Spleen (tissue), 11 donors: Measurements from ENCODE around the gene TCF7L1. TPM values are rescaled to one million over a fixed set of nuclear protein-coding genes. Genes with fewer than 3 reads are reported as not detected.

Experiments
- DNase-seq: peaks from one replicate; pipeline ENCODE4 v3.0.0-alpha.2; 2020
- H3K27ac ChIP-seq, 8 donors: fragments of 200-600 bp; sonication (generic) in 7 of 8; 1 replicate in 4 of 8; 2 replicates in 4 of 8; pipeline versions ENCODE4 v1.5.0 to v1.8.0; 2016 to 2021; ENCODE audit warnings: inconsistent platforms in 4 of 8, mild to moderate bottlenecking in 4 of 8, moderate library complexity in 1 of 8
- H3K27me3 ChIP-seq, 7 donors: fragments of 200-600 bp; sonication (generic) in 6 of 7; replicated peaks in 1 of 7; 1 replicate in 4 of 7; 2 replicates in 3 of 7; pipeline versions ENCODE4 v1.5.0 to v1.8.0; 2016 to 2021; ENCODE audit warnings: inconsistent platforms in 3 of 7, mild to moderate bottlenecking in 1 of 7
- H3K36me3 ChIP-seq, 6 donors: fragments of 200-600 bp; sonication (generic) in 5 of 6; 1 replicate in 4 of 6; 2 replicates in 2 of 6; pipeline versions ENCODE4 v1.5.0 to v1.8.0; 2016 to 2021; ENCODE audit warnings: inconsistent platforms in 2 of 6
- H3K4me1 ChIP-seq, 6 donors: fragments of 200-600 bp; sonication (generic) in 5 of 6; 1 replicate in 3 of 6; 2 replicates in 3 of 6; pipeline versions ENCODE4 v1.5.0 to v1.8.0; 2016 to 2021; ENCODE audit warnings: inconsistent platforms in 3 of 6
- H3K4me3 ChIP-seq, 8 donors: fragments of 200-600 bp; sonication (generic) in 7 of 8; 1 replicate in 4 of 8; 2 replicates in 4 of 8; pipeline versions ENCODE4 v1.5.0 to v1.8.0; 2016 to 2021; ENCODE audit warnings: inconsistent platforms in 4 of 8, mild to moderate bottlenecking in 4 of 8, moderate library complexity in 2 of 8
- H3K9me3 ChIP-seq, 8 donors: fragments of 200-600 bp; sonication (generic) in 7 of 8; 1 replicate in 4 of 8; 2 replicates in 4 of 8; pipeline versions ENCODE4 v1.5.0 to v1.8.0; 2016 to 2021; ENCODE audit warnings: inconsistent platforms in 4 of 8
- POLR2A ChIP-seq, 3 donors: fragments of 450-650 bp; IDR thresholded peaks; one replicate each; pipeline ENCODE4 v1.5.1; 2017; ENCODE audit warnings: antibody characterized with exemption in 3 of 3, mild to moderate bottlenecking in 1 of 3
- POLR2AphosphoS5 ChIP-seq, 3 donors: sonication (generic); formaldehyde crosslinking; IDR thresholded peaks; one replicate each; pipeline ENCODE4 v1.5.1; 2017; ENCODE audit warnings: antibody characterized with exemption in 3 of 3
- WGBS, 5 donors: extraction: QIAGEN DNeasy Blood & Tissue Kit in 3 of 5; methylation state at CpG; one replicate each; pipeline versions ENCODE4 v1.1.5 to v1.1.7; 2013 to 2018; 5-methylcytosine and 5-hydroxymethylcytosine counted together
- intact Hi-C: fragments of 100-400 bp; cut with DNase I; formaldehyde crosslinking; loops from one replicate; pipeline ENCODE4 v1.15.0; 2023; ENCODE audit warnings: low total_unique reads
- polyA plus RNA-seq, 3 donors: library from polyadenylated mRNA; stranded (reverse); fragments of 200-250 nt; gene quantifications; one replicate each; pipeline ENCODE4 v1.2.1, GENCODE V29; 2013
- total RNA-seq, 7 donors: library from RNA; depleted of rRNA in 3 of 7; stranded (reverse); fragments of >200 nt in 3 of 7; fragmentation: NEBNext Ultra II Directional in 4 of 7; extraction: Animal tissue kit (Norgen Biotek cat#: 25700) in 4 of 7; gene quantifications; one replicate each; pipeline versions ENCODE4 v1.1.0 to v1.2.1, GENCODE V29; 2016 to 2021
- TF ChIP-seq, protein P1 (sequence below), 11 experiments: fragments of 200-600 bp in 7 of 11; fragments of 450-650 bp in 4 of 11; sonication (generic) in 4 of 11; IDR thresholded peaks in 8 of 11; conservative IDR thresholded peaks in 3 of 11; 1 replicate in 7 of 11; 2 replicates in 4 of 11; pipeline versions ENCODE4 v1.4.0 to v1.8.0; 2016 to 2021; ENCODE audit warnings: antibody characterized with exemption in 11 of 11, inconsistent platforms in 4 of 11, mild to moderate bottlenecking in 1 of 11
- donor health status: healthy with polysubstance abuse.
- donor health status: DM: no; HTN: no; CAD: no; lungs with moderate emphysema.
- donor health status: DM: no; HTN: no; CAD: no.
- donor health status: Bipolar disorder and iron deficiency.
- donor health status: healthy.
- donor health status: DM: no; HTN: no; CAD: no.
- donor health status: DM: yes; HTN: yes; CAD: no.

The TCF7L1 gene
- total and polyA plus RNA-seq, 10 donors = 2.0 to 15.8 (median 6.4) TPM

DNA sequence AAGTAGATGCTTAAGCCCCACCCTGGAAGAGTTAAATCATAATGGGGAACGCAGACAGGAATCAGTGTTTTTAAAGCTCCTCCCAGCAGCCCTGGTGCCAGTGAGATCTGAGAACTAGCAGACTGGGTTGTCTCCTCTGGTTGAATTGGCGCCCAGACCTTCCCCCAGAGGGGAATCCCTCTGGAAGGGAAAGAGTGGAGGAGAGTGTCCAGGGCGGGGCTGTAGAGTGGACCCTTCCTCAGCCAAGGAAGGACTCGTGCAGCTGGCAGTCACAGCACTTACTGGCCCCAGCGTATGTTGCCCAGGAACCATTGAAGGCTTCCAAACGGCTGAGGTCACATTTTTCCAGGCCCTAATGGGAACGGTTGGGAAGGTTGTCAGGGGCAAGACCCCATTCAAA lies 132.1 kb downstream of the TCF7L1 start:
- TF ChIP-seq, protein P1, sequence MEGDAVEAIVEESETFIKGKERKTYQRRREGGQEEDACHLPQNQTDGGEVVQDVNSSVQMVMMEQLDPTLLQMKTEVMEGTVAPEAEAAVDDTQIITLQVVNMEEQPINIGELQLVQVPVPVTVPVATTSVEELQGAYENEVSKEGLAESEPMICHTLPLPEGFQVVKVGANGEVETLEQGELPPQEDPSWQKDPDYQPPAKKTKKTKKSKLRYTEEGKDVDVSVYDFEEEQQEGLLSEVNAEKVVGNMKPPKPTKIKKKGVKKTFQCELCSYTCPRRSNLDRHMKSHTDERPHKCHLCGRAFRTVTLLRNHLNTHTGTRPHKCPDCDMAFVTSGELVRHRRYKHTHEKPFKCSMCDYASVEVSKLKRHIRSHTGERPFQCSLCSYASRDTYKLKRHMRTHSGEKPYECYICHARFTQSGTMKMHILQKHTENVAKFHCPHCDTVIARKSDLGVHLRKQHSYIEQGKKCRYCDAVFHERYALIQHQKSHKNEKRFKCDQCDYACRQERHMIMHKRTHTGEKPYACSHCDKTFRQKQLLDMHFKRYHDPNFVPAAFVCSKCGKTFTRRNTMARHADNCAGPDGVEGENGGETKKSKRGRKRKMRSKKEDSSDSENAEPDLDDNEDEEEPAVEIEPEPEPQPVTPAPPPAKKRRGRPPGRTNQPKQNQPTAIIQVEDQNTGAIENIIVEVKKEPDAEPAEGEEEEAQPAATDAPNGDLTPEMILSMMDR (IDR thresholded peaks at IDR 0.05 in 8 of 11, conservative IDR thresholded peaks at IDR 0.05 in 3 of 11) = no peak
- no peak for TF ChIP-seq POLR2A (IDR thresholded peaks at IDR 0.05)
- TF ChIP-seq POLR2AphosphoS5 (IDR thresholded peaks at IDR 0.05) = no peak

DNA sequence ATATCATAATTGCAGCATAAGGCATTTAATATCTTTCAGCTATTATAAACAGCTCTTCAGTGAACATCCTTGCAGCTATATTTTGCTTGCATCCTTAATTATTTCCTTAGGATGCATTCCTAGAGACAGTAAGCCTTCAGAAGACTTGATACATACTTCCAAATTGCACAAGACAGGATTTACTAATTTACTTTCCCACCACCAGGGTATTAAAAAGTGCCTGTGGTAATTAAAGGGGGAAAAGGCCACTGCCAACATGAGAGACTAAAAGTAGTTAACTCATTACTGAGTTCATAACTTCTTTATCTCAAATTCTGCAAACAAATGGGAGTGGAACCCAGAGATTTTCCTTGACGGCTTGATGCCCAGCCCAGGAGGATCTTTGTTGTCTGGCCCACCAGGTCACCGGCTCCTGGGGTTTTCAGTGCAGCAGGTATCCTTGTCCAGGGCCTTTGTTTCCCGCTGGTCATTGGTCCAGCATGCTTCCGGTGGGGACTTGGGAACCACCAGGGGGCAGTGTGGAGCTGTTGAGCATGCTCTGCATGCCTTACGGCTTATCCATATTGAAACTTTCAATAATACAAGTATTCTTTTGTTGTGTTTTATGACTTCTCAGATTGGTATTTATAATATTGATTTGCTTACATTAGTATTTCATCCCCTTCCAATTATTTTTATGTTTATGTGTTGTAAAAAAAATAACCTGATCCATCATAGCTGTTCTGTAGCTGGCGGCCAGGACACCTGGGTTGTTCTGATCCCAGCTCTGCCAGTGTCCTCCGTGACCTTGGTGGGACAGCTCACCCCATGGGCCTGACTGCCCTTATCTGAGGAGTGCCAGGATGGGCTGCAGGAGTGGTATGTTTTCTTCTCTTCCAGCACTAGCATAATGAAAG lies 133.2 kb downstream of the TCF7L1 start:
- intact Hi-C loops = no loop called here
- TF ChIP-seq, protein P1 (IDR thresholded peaks at IDR 0.05 in 8 of 11, conservative IDR thresholded peaks at IDR 0.05 in 3 of 11) = peak in 10 of 11 experiments; percentile 51 to 88 (median 84)
- no peak for TF ChIP-seq POLR2A (IDR thresholded peaks at IDR 0.05)
- TF ChIP-seq POLR2AphosphoS5 (IDR thresholded peaks at IDR 0.05) = no peak
- H3K4me3 ChIP-seq = no peak overlapping the region
- no peaks in the 10 kb centered on the region for H3K36me3 ChIP-seq
- H3K27ac ChIP-seq = no peak overlapping the region
- H3K27me3 ChIP-seq = peaks cover 0 to 9% (median 0%) of the 10 kb centered on the region in 7 donors
- no peaks in the 10 kb centered on the region for H3K9me3 ChIP-seq
- DNase-seq = peak; percentile 89
- 43 to 52% (median 46%) methylated on average over 7 of the region's 7 CpGs for WGBS, 5 donors
- H3K4me1 ChIP-seq = peaks cover 0 to 33% (median 11%) of the 10 kb centered on the region in 6 donors

More for the DNA sequence above, 132.1 kb downstream of the TCF7L1 start:
- no peaks in the 10 kb centered on the region for H3K9me3 ChIP-seq
- intact Hi-C loops = no loop called here
- H3K36me3 ChIP-seq = no peaks in the 10 kb centered on the region
- DNase-seq = no peak
- no peak overlapping the region for H3K27ac ChIP-seq
- peaks cover 0 to 30% (median 9%) of the 10 kb centered on the region in 6 donors for H3K4me1 ChIP-seq
- peaks cover 0 to 9% (median 0%) of the 10 kb centered on the region in 7 donors for H3K27me3 ChIP-seq
- H3K4me3 ChIP-seq = no peak overlapping the region
- 49 to 74% (median 69%) methylated on average over 7 of the region's 7 CpGs for WGBS, 5 donors

DNA sequence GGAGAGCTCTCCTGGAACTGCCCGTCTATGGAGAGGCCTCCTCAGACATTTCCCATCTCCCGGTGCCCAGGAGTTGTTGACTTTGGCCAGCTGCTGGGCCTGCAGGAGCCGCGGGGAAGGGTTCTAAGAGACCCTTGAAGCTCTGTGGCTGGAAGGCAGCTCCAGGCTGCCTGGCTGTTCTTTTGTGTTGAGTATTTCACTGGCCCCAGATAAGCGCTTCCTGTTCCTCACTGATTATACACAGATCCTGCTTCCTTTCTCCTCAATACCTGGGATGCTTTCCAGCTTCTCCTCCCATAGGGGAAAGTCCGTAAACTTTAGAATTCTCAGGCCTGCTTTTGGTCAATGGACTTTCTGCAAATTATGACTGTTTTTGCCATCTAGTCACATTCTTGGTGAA lies 136.8 kb downstream of the TCF7L1 start:
- TF ChIP-seq POLR2A (IDR thresholded peaks at IDR 0.05) = no peak
- TF ChIP-seq POLR2AphosphoS5 (IDR thresholded peaks at IDR 0.05) = peak in 1 of 3 donors; percentile 16
- H3K4me3 ChIP-seq = no peak overlapping the region
- no peaks in the 10 kb centered on the region for H3K36me3 ChIP-seq
- peaks cover 0 to 37% (median 11%) of the 10 kb centered on the region in 6 donors for H3K4me1 ChIP-seq
- 38 to 70% (median 60%) methylated on average over 6 of the region's 6 CpGs for WGBS, 5 donors
- no peak overlapping the region for H3K27ac ChIP-seq
- peaks cover 0 to 32% (median 0%) of the 10 kb centered on the region in 7 donors for H3K27me3 ChIP-seq
- intact Hi-C loops = no loop called here
- no peaks in the 10 kb centered on the region for H3K9me3 ChIP-seq
- DNase-seq = no peak

DNA sequence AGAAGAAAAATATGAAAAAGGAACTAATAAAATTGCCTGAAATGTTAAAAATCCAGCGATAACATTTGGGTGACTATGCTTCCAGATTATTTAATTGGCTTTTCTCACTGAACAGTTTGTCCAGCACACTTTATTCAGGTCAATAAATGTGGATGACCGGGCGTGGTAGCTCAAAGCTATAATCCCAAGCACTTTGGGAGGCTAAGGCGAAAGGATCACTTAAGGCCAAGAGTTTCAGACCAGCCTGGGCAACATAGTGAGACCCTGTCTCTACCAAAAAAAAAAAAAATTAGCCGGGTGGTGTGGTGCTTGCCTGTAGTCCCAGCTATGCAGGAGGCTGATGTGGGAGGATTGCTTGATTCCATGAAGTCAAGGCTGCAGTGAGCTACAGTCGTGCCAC lies 139.2 kb downstream of the TCF7L1 start:
- intact Hi-C loops = no loop called here
- Histone ChIP-seq H3K27me3 (peaks cover 0 to 36% (median 0%) of the 10 kb centered on the region in 7 donors), H3K27ac (no peak overlapping the region), H3K4me3 (no peak overlapping the region), H3K36me3 (no peaks in the 10 kb centered on the region), H3K9me3 (no peaks in the 10 kb centered on the region), H3K4me1 (peaks cover 0 to 26% (median 9%) of the 10 kb centered on the region in 6 donors)
- no peak for DNase-seq
- 75 to 92% (median 89%) methylated on average over 6 of the region's 6 CpGs for WGBS, 5 donors
- TF ChIP-seq POLR2AphosphoS5 (IDR thresholded peaks at IDR 0.05) (no peak), POLR2A (IDR thresholded peaks at IDR 0.05) (no peak)
- TF ChIP-seq, protein P1 (IDR thresholded peaks at IDR 0.05 in 8 of 11, conservative IDR thresholded peaks at IDR 0.05 in 3 of 11) = no peak
